Body of pancreas (tissue), 4 donors: Measurements from ENCODE around the gene WNT7B. TPM values are rescaled to one million over a fixed set of nuclear protein-coding genes. Genes with fewer than 3 reads are reported as not detected.

ENCODE experiments used
- ATAC-seq: fragments of 150-250 bp; one replicate; pipeline ENCODE4 v1.9.1; 2016
- DNase-seq, 4 donors: peaks; one replicate each; pipeline ENCODE4 v3.0.0-alpha.2; 2019
- H3K27ac ChIP-seq, 4 donors: fragments of 200-600 bp; sonication (generic); 1 replicate in 3 of 4; 2 replicates in 1 of 4; pipeline versions ENCODE4 v1.5.1 to v1.6.1; 2016 to 2019; ENCODE audit warnings: mild to moderate bottlenecking in 1 of 4, mixed read lengths in 1 of 4, moderate library complexity in 1 of 4
- H3K27me3 ChIP-seq, 2 donors: fragments of 200-600 bp; sonication (generic); one replicate each; pipeline ENCODE4 v1.6.0; 2016; ENCODE audit warnings: mild to moderate bottlenecking in 1 of 2
- H3K36me3 ChIP-seq, 2 donors: fragments of 200-600 bp; sonication (generic); replicated peaks in 1 of 2; 2 replicates each; pipeline ENCODE4 v1.5.1; 2016; ENCODE audit warnings: low read depth in 2 of 2; ENCODE audit not compliant: insufficient read depth in 1 of 2
- H3K4me1 ChIP-seq: fragments of 200-600 bp; sonication (generic); one replicate; pipeline ENCODE4 v1.6.0; 2016
- H3K4me3 ChIP-seq, 2 donors: fragments of 200-600 bp; sonication (generic); 1 replicate in 1 of 2; 2 replicates in 1 of 2; pipeline ENCODE4 v1.5.1; 2016 to 2019
- H3K9me3 ChIP-seq, 3 donors: fragments of 200-600 bp; sonication (generic); 1 replicate in 2 of 3; 2 replicates in 1 of 3; pipeline ENCODE4 v1.5.1; 2016
- POLR2A ChIP-seq, 3 donors: fragments of 450-650 bp; IDR thresholded peaks; one replicate each; pipeline ENCODE4 v1.6.1; 2016; ENCODE audit warnings: antibody characterized with exemption in 3 of 3, mild to moderate bottlenecking in 2 of 3
- WGBS, 2 donors: methylation state at CpG; one replicate each; pipeline ENCODE4 v1.1.5; 2017; 5-methylcytosine and 5-hydroxymethylcytosine counted together
- intact Hi-C: fragments of 100-400 bp; cut with DNase I; formaldehyde crosslinking; loops from one replicate; pipeline ENCODE4 v1.15.1; 2023
- total RNA-seq, 2 donors: library from RNA; depleted of rRNA; stranded (reverse); fragments of >200 nt; gene quantifications; one replicate each; pipeline ENCODE4 v1.1.0, GENCODE V29; 2016
- TF ChIP-seq, protein P1 (sequence below), 7 experiments: fragments of 450-650 bp in 4 of 7; fragments of 200-600 bp in 3 of 7; sonication (generic) in 3 of 7; IDR thresholded peaks; one replicate each; pipeline ENCODE4 v1.5.1; 2016 to 2019; ENCODE audit warnings: antibody characterized with exemption in 7 of 7

Gene WNT7B
- total RNA-seq, 2 donors from 2014 or later: 2.1 TPM; not detected in 1

DNA sequence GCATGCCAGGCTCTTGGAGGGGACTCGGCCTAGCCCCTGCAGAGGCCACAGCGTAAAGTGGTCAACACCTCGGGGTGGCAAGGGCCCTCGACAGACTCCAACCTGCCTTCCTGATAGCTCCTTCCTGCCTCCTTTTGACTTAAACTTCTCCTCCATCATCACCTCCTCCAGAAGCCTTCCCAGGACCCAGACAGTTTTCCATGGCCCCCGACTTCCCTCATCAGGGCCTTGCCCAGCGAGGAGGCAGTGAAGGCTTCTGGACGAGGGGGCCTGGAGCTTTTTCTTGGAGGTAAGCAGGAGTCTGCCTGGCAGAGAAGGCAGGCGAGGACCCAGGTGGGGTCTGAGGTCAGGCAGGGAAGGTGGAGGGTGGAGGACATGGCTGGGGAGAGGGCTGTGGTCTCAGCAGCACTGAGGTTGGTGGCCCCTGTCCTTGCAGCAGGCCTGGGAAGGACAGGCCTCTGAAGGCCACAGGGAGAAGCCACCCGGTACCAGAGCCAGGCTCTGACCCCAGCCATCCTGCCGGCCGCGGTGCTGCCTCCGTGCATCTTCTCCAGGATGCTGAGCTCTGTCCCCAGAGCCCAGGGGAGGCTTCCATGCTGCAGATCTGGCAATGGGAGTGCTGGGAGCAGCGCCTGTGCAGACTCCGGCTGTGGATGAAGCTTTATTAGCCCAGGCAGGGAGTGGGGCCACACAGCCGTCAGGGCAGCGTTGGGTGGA lies 81.4 kb downstream of the WNT7B start:
- 85 to 93% methylated on average over 13 to 17 of the region's 17 CpGs for whole genome bisulfite sequencing, 2 donors
- TF ChIP-seq, protein P1, sequence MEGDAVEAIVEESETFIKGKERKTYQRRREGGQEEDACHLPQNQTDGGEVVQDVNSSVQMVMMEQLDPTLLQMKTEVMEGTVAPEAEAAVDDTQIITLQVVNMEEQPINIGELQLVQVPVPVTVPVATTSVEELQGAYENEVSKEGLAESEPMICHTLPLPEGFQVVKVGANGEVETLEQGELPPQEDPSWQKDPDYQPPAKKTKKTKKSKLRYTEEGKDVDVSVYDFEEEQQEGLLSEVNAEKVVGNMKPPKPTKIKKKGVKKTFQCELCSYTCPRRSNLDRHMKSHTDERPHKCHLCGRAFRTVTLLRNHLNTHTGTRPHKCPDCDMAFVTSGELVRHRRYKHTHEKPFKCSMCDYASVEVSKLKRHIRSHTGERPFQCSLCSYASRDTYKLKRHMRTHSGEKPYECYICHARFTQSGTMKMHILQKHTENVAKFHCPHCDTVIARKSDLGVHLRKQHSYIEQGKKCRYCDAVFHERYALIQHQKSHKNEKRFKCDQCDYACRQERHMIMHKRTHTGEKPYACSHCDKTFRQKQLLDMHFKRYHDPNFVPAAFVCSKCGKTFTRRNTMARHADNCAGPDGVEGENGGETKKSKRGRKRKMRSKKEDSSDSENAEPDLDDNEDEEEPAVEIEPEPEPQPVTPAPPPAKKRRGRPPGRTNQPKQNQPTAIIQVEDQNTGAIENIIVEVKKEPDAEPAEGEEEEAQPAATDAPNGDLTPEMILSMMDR (IDR thresholded peaks at IDR 0.05): no peak
- no peak for TF ChIP-seq POLR2A (IDR thresholded peaks at IDR 0.05)
- peaks cover 9% of the 10 kb centered on the region for H3K4me1 ChIP-seq
- no peak overlapping the region for H3K4me3 ChIP-seq
- H3K9me3 ChIP-seq: no peaks in the 10 kb centered on the region
- no peaks in the 10 kb centered on the region for H3K27me3 ChIP-seq
- intact Hi-C loops: no loop called here
- DNase-seq (no peak), ATAC-seq (no peak)
- H3K27ac ChIP-seq: no peak overlapping the region
- H3K36me3 ChIP-seq: no peaks in the 10 kb centered on the region

DNA sequence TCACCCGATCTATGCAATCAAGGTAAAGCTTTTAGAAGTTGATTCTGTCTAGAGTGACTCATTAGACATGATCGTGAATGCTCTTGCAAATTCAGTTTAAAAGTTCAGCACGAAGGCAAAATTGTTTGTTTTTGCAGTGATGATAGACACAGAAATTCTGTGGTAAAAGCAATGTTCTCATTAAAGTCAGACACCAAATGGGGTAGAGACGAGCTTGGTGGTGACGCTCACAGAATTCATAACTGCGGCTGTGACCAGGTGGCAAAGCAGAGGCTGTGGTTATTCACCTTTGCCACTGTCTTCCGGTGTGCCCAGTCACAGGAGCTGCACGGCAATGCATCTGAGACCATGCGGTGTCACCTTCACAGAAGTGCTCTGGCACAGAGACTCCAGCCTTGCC lies 83.4 kb downstream of the WNT7B start:
- ATAC-seq: no peak
- H3K4me1 ChIP-seq: peaks cover 9% of the 10 kb centered on the region
- intact Hi-C loops: no loop called here
- H3K27me3 ChIP-seq: no peaks in the 10 kb centered on the region
- H3K9me3 ChIP-seq: no peaks in the 10 kb centered on the region
- DNase-seq: no peak
- H3K36me3 ChIP-seq: no peaks in the 10 kb centered on the region
- H3K27ac ChIP-seq: no peak overlapping the region
- 74 to 80% methylated on average over 9 of the region's 9 CpGs for WGBS, 2 donors
- H3K4me3 ChIP-seq: no peak overlapping the region
- TF ChIP-seq POLR2A (IDR thresholded peaks at IDR 0.05): no peak
- TF ChIP-seq, protein P1 (IDR thresholded peaks at IDR 0.05): no peak

DNA sequence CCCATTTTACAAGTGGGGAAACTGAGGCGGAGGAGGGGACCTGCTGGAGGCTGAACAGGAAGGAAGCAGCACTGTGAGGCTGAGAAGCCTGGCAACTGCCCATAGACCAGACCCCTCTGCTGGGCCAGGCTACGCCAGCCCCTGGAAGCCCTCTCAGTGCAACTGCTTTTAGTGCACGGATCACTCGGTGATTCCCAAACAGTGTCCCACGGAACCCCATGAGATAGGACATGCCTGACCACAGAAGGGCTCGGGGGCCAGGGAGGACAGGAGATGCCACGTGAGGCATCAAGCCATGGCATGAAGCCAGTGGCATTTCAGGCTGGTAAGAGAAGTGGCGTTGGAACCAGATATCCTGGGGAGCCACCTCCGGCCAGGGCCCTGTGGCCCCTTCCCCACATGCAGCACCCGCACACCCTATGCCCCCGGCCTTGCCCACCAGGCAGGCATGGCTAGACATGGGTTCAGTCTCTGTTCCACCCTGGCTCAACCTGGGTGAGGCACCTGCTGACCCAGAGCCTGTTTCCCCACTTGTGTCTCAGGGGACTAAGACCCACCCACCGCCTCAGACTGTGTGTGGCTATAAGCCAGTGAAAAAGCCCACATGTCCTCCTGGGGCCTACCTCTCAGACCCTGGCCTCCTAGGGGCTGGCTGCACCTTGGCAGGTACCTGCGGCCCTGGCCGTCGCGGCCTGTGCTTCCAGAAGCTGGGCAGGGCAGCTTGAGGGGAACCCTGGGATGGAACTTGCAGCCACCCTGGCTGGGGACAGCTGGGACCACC lies 84.1 kb downstream of the WNT7B start:
- TF ChIP-seq, protein P1 (IDR thresholded peaks at IDR 0.05): no peak
- TF ChIP-seq POLR2A (IDR thresholded peaks at IDR 0.05): no peak
- peaks cover 12% of the 10 kb centered on the region for H3K4me1 ChIP-seq
- H3K36me3 ChIP-seq: no peaks in the 10 kb centered on the region
- ATAC-seq (no peak), DNase-seq (no peak)
- intact Hi-C loops: no loop called here
- 33 to 74% methylated on average over 1 to 16 of the region's 16 CpGs for WGBS, 2 donors
- H3K4me3 ChIP-seq: no peak overlapping the region
- no peak overlapping the region for H3K27ac ChIP-seq
- H3K27me3 ChIP-seq: no peaks in the 10 kb centered on the region
- H3K9me3 ChIP-seq: no peaks in the 10 kb centered on the region

DNA sequence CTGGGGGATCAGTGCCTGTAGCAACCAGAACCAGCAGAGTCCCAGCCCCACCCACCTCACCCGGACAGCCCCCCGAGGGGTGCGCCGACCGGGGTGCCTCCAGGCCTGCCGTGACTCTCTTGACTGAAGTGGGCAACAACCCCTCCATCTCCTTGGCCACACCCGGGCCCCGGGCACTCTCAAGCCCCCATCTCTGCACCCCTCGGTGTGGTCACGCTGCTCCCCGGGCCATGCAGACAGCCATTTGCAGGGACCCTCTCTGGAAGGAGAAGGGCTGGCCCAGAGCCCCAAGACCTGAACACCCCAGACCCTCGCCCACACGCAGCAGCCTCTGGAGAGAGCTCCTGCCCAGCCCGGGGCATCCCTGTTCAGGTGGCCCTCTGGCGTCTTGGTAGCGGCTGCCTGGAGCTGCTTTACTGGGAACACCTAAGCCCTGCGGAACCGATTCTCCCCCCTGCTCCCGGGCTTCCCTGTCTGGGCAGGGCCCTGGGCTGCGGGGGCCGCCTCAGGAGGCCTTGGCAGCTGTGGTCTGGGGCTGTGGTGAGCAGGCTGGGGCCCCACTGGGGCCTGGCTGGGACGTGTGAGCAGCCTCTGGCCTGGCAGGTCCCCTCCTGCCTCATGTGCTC lies 84.9 kb downstream of the WNT7B start:
- Histone ChIP-seq H3K9me3 (no peaks in the 10 kb centered on the region), H3K4me3 (no peak overlapping the region), H3K27ac (no peak overlapping the region), H3K27me3 (no peaks in the 10 kb centered on the region), H3K4me1 (peaks cover 17% of the 10 kb centered on the region), H3K36me3 (no peaks in the 10 kb centered on the region)
- 51 to 73% methylated on average over 4 to 18 of the region's 22 CpGs for WGBS, 2 donors
- TF ChIP-seq, protein P1 (IDR thresholded peaks at IDR 0.05): no peak
- DNase-seq: no peak
- intact Hi-C loops: no loop called here
- ATAC-seq: no peak
